HUDEP-2 (cell line): ENCODE results near the gene RRP8.

Experiments
- DNase-seq, 76 experiments: peaks; one replicate each; lab custom pipeline; 2025; ENCODE audit not compliant: unreplicated experiment in 76 of 76; lab: John Stamatoyannopoulos, UW

The RRP8 gene

GRCh38 chr11:6633422-6634408 lies 30.3 kb upstream of the RRP8 start:
- DNase-seq = no peak

GRCh38 chr11:6632116-6633073 lies 29.0 kb upstream of the RRP8 start:
- DNase-seq = no peak

GRCh38 chr11:6631361-6631890 lies 28.0 kb upstream of the RRP8 start:
- DNase-seq = no peak

GRCh38 chr11:6630632-6631291 lies 27.3 kb upstream of the RRP8 start:
- DNase-seq = no peak

GRCh38 chr11:6629892-6630631 lies 26.6 kb upstream of the RRP8 start:
- DNase-seq = no peak

- DNase-seq = no peak
Observed at GRCh38 chr11:6629573-6629891, 26.1 kb upstream of the RRP8 start.

GRCh38 chr11:6628526-6628925 lies 25.1 kb upstream of the RRP8 start:
- DNase-seq = no peak

GRCh38 chr11:6627762-6628241 lies 24.4 kb upstream of the RRP8 start:
- no peak for DNase-seq

- no peak for DNase-seq
Observed at GRCh38 chr11:6626971-6627761, 23.8 kb upstream of the RRP8 start.

- DNase-seq = no peak
Observed at GRCh38 chr11:6625832-6626420, 22.5 kb upstream of the RRP8 start.

- no peak for DNase-seq
Observed at GRCh38 chr11:6625156-6625831, 21.9 kb upstream of the RRP8 start.

GRCh38 chr11:6623391-6624363 lies 20.3 kb upstream of the RRP8 start:
- DNase-seq = no peak

- DNase-seq = no peak
Observed at GRCh38 chr11:6622261-6623171, 19.1 kb upstream of the RRP8 start.

- no peak for DNase-seq
Observed at GRCh38 chr11:6621711-6622211, 18.3 kb upstream of the RRP8 start.

- no peak for DNase-seq
Observed at GRCh38 chr11:6620636-6621035, 17.2 kb upstream of the RRP8 start.
